HG03460 (cell line): ENCODE results near the gene ANKRD13D.
"Not testable (repeated sequence)": the region's sequence is repeated elsewhere in the genome, so short reads cannot be mapped to it uniquely, and the experiment has no call there.

Experiments
- ATAC-seq: cut with Tn5 transposase; IDR thresholded peaks from one replicate; pipeline ENCODE4 v1.9.1; 2021; ENCODE audit not compliant: unreplicated experiment

The ANKRD13D gene

GRCh38 chr11:67289226-67289650 lies at the start of gene ANKRD13D:
Gene ANKRD13D (plus strand): TSS chr11:67289303. CDS start chr11:67289461, 158 bp downstream.
- ATAC-seq: peak; percentile 33

- ATAC-seq: peak; percentile 90
These were observed 49.1 kb upstream of the ANKRD13D start for GRCh38 chr11:67239783-67240575.

- ATAC-seq: no peak
These were observed 48.3 kb upstream of the ANKRD13D start for GRCh38 chr11:67240576-67241389.

- no peak for ATAC-seq
These were observed 46.6 kb upstream of the ANKRD13D start for GRCh38 chr11:67242548-67242947.

GRCh38 chr11:67243051-67243450 lies 46.1 kb upstream of the ANKRD13D start:
- ATAC-seq: no peak

GRCh38 chr11:67245046-67245445 lies 44.1 kb upstream of the ANKRD13D start:
- ATAC-seq: no peak

- no peak for ATAC-seq
These were observed 41.1 kb upstream of the ANKRD13D start for GRCh38 chr11:67247946-67248550.

GRCh38 chr11:67248653-67249052 lies 40.5 kb upstream of the ANKRD13D start:
- ATAC-seq: no peak

- no peak for ATAC-seq
These were observed 38.8 kb upstream of the ANKRD13D start for GRCh38 chr11:67250059-67251043.

GRCh38 chr11:67251841-67252240 lies 37.3 kb upstream of the ANKRD13D start:
- ATAC-seq: no peak

- ATAC-seq: no peak
These were observed 36.3 kb upstream of the ANKRD13D start for GRCh38 chr11:67252831-67253239.

- ATAC-seq: no peak
These were observed 35.1 kb upstream of the ANKRD13D start for GRCh38 chr11:67253872-67254624.

GRCh38 chr11:67254798-67255197 lies 34.3 kb upstream of the ANKRD13D start:
- ATAC-seq: no peak

- ATAC-seq: no peak
These were observed 33.8 kb upstream of the ANKRD13D start for GRCh38 chr11:67255353-67255752.

GRCh38 chr11:67255864-67256263 lies 33.2 kb upstream of the ANKRD13D start:
- ATAC-seq: no peak

- no peak for ATAC-seq
These were observed 32.5 kb upstream of the ANKRD13D start for GRCh38 chr11:67256477-67257135.

GRCh38 chr11:67260406-67260805 lies 28.7 kb upstream of the ANKRD13D start:
- no peak for ATAC-seq

- not testable (repeated sequence) for ATAC-seq
These were observed 28.0 kb upstream of the ANKRD13D start for GRCh38 chr11:67260885-67261639.

GRCh38 chr11:67261640-67261945 lies 27.5 kb upstream of the ANKRD13D start:
- ATAC-seq: no peak
